Measurements from ENCODE around the gene SYNE3. TPM values are rescaled to one million over a fixed set of nuclear protein-coding genes. Genes with fewer than 3 reads are reported as not detected.

The SYNE3 gene
- total and polyA plus RNA-seq, 2 donors (not counting 1 experiment from before 2014, with no cell fraction given), result 4.9 to 24.1 TPM

- H3K4me3 ChIP-seq (replicated peaks in 1 of 4; ENCODE audit: control extremely low read depth in 1 of 4, insufficient read depth in 1 of 4, low read depth in 3 of 4, low read length in 4 of 4), result no peak overlapping the region
- H3K9ac ChIP-seq (ENCODE audit: insufficient read depth, low read length), result no peak overlapping the region
- no peaks in the 10 kb centered on the region for H3K9me3 ChIP-seq (ENCODE audit: control insufficient read depth, insufficient read depth, low read depth, low read length)
- H3K4me2 ChIP-seq (ENCODE audit: extremely low read depth, insufficient read depth, low read length), result no peak overlapping the region
- DNase-seq (ENCODE audit: low read depth in 2 of 2), result no peak
- peaks cover 26% of the 10 kb centered on the region for H3K4me1 ChIP-seq (ENCODE audit: control insufficient read depth, extremely low read depth, insufficient read depth, low read length)
- H2AFZ ChIP-seq (ENCODE audit: low read length), result no peak overlapping the region
- H3K27ac ChIP-seq (ENCODE audit: insufficient read depth, low read length), result no peak overlapping the region
- peaks cover 26% of the 10 kb centered on the region for H3K79me2 ChIP-seq (ENCODE audit: control insufficient read depth, insufficient read depth, low read length)
- no peaks in the 10 kb centered on the region for H4K20me1 ChIP-seq (ENCODE audit: control insufficient read depth, extremely low read depth, insufficient read depth, low read length)
- H3K27me3 ChIP-seq (ENCODE audit: control insufficient read depth, insufficient read depth, low read length), result no peaks in the 10 kb centered on the region
- H3K36me3 ChIP-seq (ENCODE audit: control insufficient read depth, insufficient read depth, low read length), result no peaks in the 10 kb centered on the region
- no peak for TF ChIP-seq EZH2 (IDR thresholded peaks at IDR 0.05; ENCODE audit: low read length, missing control alignments)
- TF ChIP-seq CTCF (conservative IDR thresholded peaks at IDR 0.05 in 1 of 2, IDR thresholded peaks at IDR 0.05 in 1 of 2; ENCODE audit: low read depth in 1 of 2, low read length in 2 of 2), result no peak
Measured at GRCh38 chr14:95487669-95488084, 28.8 kb downstream of the SYNE3 start.

- Histone ChIP-seq H3K4me1 (ENCODE audit: control insufficient read depth, extremely low read depth, insufficient read depth, low read length) (peaks cover 27% of the 10 kb centered on the region), H3K9me3 (ENCODE audit: control insufficient read depth, insufficient read depth, low read depth, low read length) (no peaks in the 10 kb centered on the region), H4K20me1 (ENCODE audit: control insufficient read depth, extremely low read depth, insufficient read depth, low read length) (no peaks in the 10 kb centered on the region), H3K4me3 (replicated peaks in 1 of 4; ENCODE audit: control extremely low read depth in 1 of 4, insufficient read depth in 1 of 4, low read depth in 3 of 4, low read length in 4 of 4) (no peak overlapping the region), H3K4me2 (ENCODE audit: extremely low read depth, insufficient read depth, low read length) (no peak overlapping the region), H2AFZ (ENCODE audit: low read length) (no peak overlapping the region), H3K9ac (ENCODE audit: insufficient read depth, low read length) (no peak overlapping the region), H3K79me2 (ENCODE audit: control insufficient read depth, insufficient read depth, low read length) (peaks cover 26% of the 10 kb centered on the region), H3K36me3 (ENCODE audit: control insufficient read depth, insufficient read depth, low read length) (no peaks in the 10 kb centered on the region), H3K27me3 (ENCODE audit: control insufficient read depth, insufficient read depth, low read length) (no peaks in the 10 kb centered on the region), H3K27ac (ENCODE audit: insufficient read depth, low read length) (no peak overlapping the region)
- TF ChIP-seq EZH2 (IDR thresholded peaks at IDR 0.05; ENCODE audit: low read length, missing control alignments), result no peak
- no peak for TF ChIP-seq CTCF (conservative IDR thresholded peaks at IDR 0.05 in 1 of 2, IDR thresholded peaks at IDR 0.05 in 1 of 2; ENCODE audit: low read depth in 1 of 2, low read length in 2 of 2)
- no peak for DNase-seq (ENCODE audit: low read depth in 2 of 2)
Measured at GRCh38 chr14:95486875-95487668, 29.4 kb downstream of the SYNE3 start.

- no peaks in the 10 kb centered on the region for H3K27me3 ChIP-seq (ENCODE audit: control insufficient read depth, insufficient read depth, low read length)
- TF ChIP-seq EZH2 (IDR thresholded peaks at IDR 0.05; ENCODE audit: low read length, missing control alignments) (no peak), CTCF (conservative IDR thresholded peaks at IDR 0.05 in 1 of 2, IDR thresholded peaks at IDR 0.05 in 1 of 2; ENCODE audit: low read depth in 1 of 2, low read length in 2 of 2) (no peak)
- H3K4me2 ChIP-seq (ENCODE audit: extremely low read depth, insufficient read depth, low read length), result no peak overlapping the region
- DNase-seq (ENCODE audit: low read depth in 2 of 2), result no peak
- no peaks in the 10 kb centered on the region for H3K9me3 ChIP-seq (ENCODE audit: control insufficient read depth, insufficient read depth, low read depth, low read length)
- peaks cover 28% of the 10 kb centered on the region for H3K4me1 ChIP-seq (ENCODE audit: control insufficient read depth, extremely low read depth, insufficient read depth, low read length)
- no peak overlapping the region for H3K9ac ChIP-seq (ENCODE audit: insufficient read depth, low read length)
- no peaks in the 10 kb centered on the region for H4K20me1 ChIP-seq (ENCODE audit: control insufficient read depth, extremely low read depth, insufficient read depth, low read length)
- no peaks in the 10 kb centered on the region for H3K36me3 ChIP-seq (ENCODE audit: control insufficient read depth, insufficient read depth, low read length)
- no peak overlapping the region for H2AFZ ChIP-seq (ENCODE audit: low read length)
- H3K27ac ChIP-seq (ENCODE audit: insufficient read depth, low read length), result no peak overlapping the region
- peaks cover 20% of the 10 kb centered on the region for H3K79me2 ChIP-seq (ENCODE audit: control insufficient read depth, insufficient read depth, low read length)
- H3K4me3 ChIP-seq (replicated peaks in 1 of 4; ENCODE audit: control extremely low read depth in 1 of 4, insufficient read depth in 1 of 4, low read depth in 3 of 4, low read length in 4 of 4), result no peak overlapping the region
Measured at GRCh38 chr14:95485222-95485819, 31.1 kb downstream of the SYNE3 start.
